H9 (cell line): Measurements from ENCODE around the gene RNASET2. TPM values are rescaled to one million over a fixed set of nuclear protein-coding genes. Genes with fewer than 3 reads are reported as not detected.

Experiments
- DNase-seq: peaks from one replicate; pipeline ENCODE4 v3.0.0-alpha.2; 2017
- H2AFZ ChIP-seq: one replicate; pipeline ENCODE4 v1.6.1; 2013; ENCODE audit warnings: mild to moderate bottlenecking, low read length, control low read depth, moderate library complexity
- H2AK5ac ChIP-seq: 2 replicates; pipeline ENCODE4 v1.6.1; 2013; ENCODE audit warnings: low read length, control low read depth, mixed read lengths; ENCODE audit not compliant: insufficient read length
- H2BK120ac ChIP-seq: one replicate; pipeline ENCODE4 v1.6.1; 2013; ENCODE audit warnings: low read depth, mild to moderate bottlenecking, low read length, control low read depth, inconsistent platforms; ENCODE audit not compliant: poor library complexity, severe bottlenecking
- H2BK12ac ChIP-seq: 2 replicates; pipeline ENCODE4 v1.6.1; 2013; ENCODE audit warnings: low read length, control low read depth, mixed read lengths, low read depth; ENCODE audit not compliant: insufficient read length
- H2BK15ac ChIP-seq: 2 replicates; pipeline ENCODE4 v1.6.1; 2013; ENCODE audit warnings: low read depth, low read length, control low read depth
- H2BK20ac ChIP-seq: one replicate; pipeline ENCODE4 v1.6.1; 2013; ENCODE audit warnings: low read depth, mild to moderate bottlenecking, low read length, control low read depth, inconsistent platforms; ENCODE audit not compliant: poor library complexity, severe bottlenecking
- H2BK5ac ChIP-seq: 2 replicates; pipeline ENCODE4 v1.6.1; 2013; ENCODE audit warnings: low read length, control low read depth, mixed read lengths; ENCODE audit not compliant: insufficient read length
- H3K14ac ChIP-seq: 2 replicates; pipeline ENCODE4 v1.6.1; 2013; ENCODE audit warnings: low read length, control low read depth; ENCODE audit not compliant: insufficient read depth
- H3K18ac ChIP-seq: 2 replicates; pipeline ENCODE4 v1.6.1; 2013; ENCODE audit warnings: low read depth, mild to moderate bottlenecking, mixed read lengths, low read length, control low read depth; ENCODE audit not compliant: insufficient read length
- H3K23ac ChIP-seq: 2 replicates; pipeline ENCODE4 v1.6.1; 2013; ENCODE audit warnings: low read length, control low read depth, mixed read lengths, low read depth; ENCODE audit not compliant: insufficient read length
- H3K23me2 ChIP-seq: 2 replicates; pipeline ENCODE4 v1.6.1; 2013; ENCODE audit warnings: low read depth, mild to moderate bottlenecking, mixed read lengths, low read length, control low read depth; ENCODE audit not compliant: insufficient read length, poor library complexity, severe bottlenecking
- H3K27ac ChIP-seq: 2 replicates; pipeline ENCODE4 v1.5.1; 2013; ENCODE audit warnings: low read length, control low read depth, mixed read lengths, low read depth; ENCODE audit not compliant: insufficient read length
- H3K27me3 ChIP-seq: 2 replicates; pipeline ENCODE4 v1.6.1; 2013; ENCODE audit warnings: low read length, control low read depth, inconsistent platforms; ENCODE audit not compliant: insufficient read depth
- H3K4ac ChIP-seq: 2 replicates; pipeline ENCODE4 v1.6.1; 2013; ENCODE audit warnings: low read depth, mild to moderate bottlenecking, control low read depth, inconsistent platforms, low read length, moderate library complexity
- H3K4me1 ChIP-seq: 2 replicates; pipeline ENCODE4 v1.6.1; 2013; ENCODE audit warnings: low read length, control low read depth, inconsistent platforms; ENCODE audit not compliant: insufficient read depth
- H3K4me2 ChIP-seq: 2 replicates; pipeline ENCODE4 v1.6.1; 2013; ENCODE audit warnings: low read length, control low read depth, mixed read lengths; ENCODE audit not compliant: insufficient read length, insufficient read depth
- H3K56ac ChIP-seq: 2 replicates; pipeline ENCODE4 v1.6.1; 2013; ENCODE audit warnings: low read depth, mild to moderate bottlenecking, mixed read lengths, low read length, control low read depth; ENCODE audit not compliant: insufficient read length
- H3K79me1 ChIP-seq: 2 replicates; pipeline ENCODE4 v1.6.1; 2013; ENCODE audit warnings: low read depth, mild to moderate bottlenecking, moderate library complexity, low read length, control low read depth, inconsistent platforms; ENCODE audit not compliant: insufficient read depth, poor library complexity, severe bottlenecking
- H3K79me2 ChIP-seq: 2 replicates; pipeline ENCODE4 v1.6.1; 2013; ENCODE audit warnings: low read length, control low read depth, inconsistent platforms; ENCODE audit not compliant: insufficient read depth
- H3K9ac ChIP-seq: 2 replicates; pipeline ENCODE4 v1.6.1; 2013; ENCODE audit warnings: low read length, control low read depth, mixed read lengths; ENCODE audit not compliant: insufficient read length; ENCODE audit errors: extremely low read depth
- H3K9me3 ChIP-seq: one replicate; pipeline ENCODE4 v1.6.1; 2013; ENCODE audit warnings: low read depth, low read length, inconsistent platforms; ENCODE audit not compliant: control insufficient read depth
- H3T11ph ChIP-seq: one replicate; pipeline ENCODE4 v1.6.1; 2013; ENCODE audit warnings: mild to moderate bottlenecking, low read length, control low read depth, inconsistent platforms
- H4K20me1 ChIP-seq: one replicate; pipeline ENCODE4 v1.6.1; 2013; ENCODE audit not compliant: control insufficient read depth, insufficient read length, insufficient read depth
- H4K5ac ChIP-seq: 2 replicates; pipeline ENCODE4 v1.6.1; 2013; ENCODE audit warnings: low read depth, mild to moderate bottlenecking, mixed read lengths, low read length, control low read depth; ENCODE audit not compliant: insufficient read length
- H4K8ac ChIP-seq: replicated peaks from 2 replicates; pipeline ENCODE4 v1.6.1; 2013; ENCODE audit warnings: low read length, control low read depth, mixed read lengths, low read depth; ENCODE audit not compliant: insufficient read length
- H4K91ac ChIP-seq: 2 replicates; pipeline ENCODE4 v1.6.1; 2013; ENCODE audit warnings: low read depth, mild to moderate bottlenecking, moderate library complexity, mixed read lengths, low read length, control low read depth; ENCODE audit not compliant: insufficient read length
- H3K27ac Mint-ChIP-seq, 3 experiments: 2 replicates in 2 of 3; 3 replicates in 1 of 3; pipeline ENCODE4 v1.8.0; 2020 to 2021; ENCODE audit warnings: mixed read lengths in 3 of 3, mild to moderate bottlenecking in 1 of 3, moderate library complexity in 1 of 3
- H3K27me3 Mint-ChIP-seq: 2 replicates; pipeline ENCODE4 v1.8.0; 2021; ENCODE audit warnings: low read depth, mild to moderate bottlenecking, moderate library complexity, mixed read lengths
- H3K36me3 Mint-ChIP-seq, 3 experiments: 2 replicates in 2 of 3; 3 replicates in 1 of 3; pipeline ENCODE4 v1.8.0; 2020 to 2021; ENCODE audit warnings: low read depth in 3 of 3, mixed read lengths in 3 of 3; ENCODE audit not compliant: insufficient read depth in 1 of 3
- H3K4me1 Mint-ChIP-seq, 2 experiments: 2 replicates each; pipeline ENCODE4 v1.8.0; 2020; ENCODE audit warnings: mixed read lengths in 2 of 2
- H3K4me3 Mint-ChIP-seq, 2 experiments: 2 replicates in 1 of 2; 3 replicates in 1 of 2; pipeline ENCODE4 v1.8.0; 2020 to 2021; ENCODE audit warnings: mild to moderate bottlenecking in 2 of 2, mixed read lengths in 2 of 2, moderate library complexity in 1 of 2
- H3K9me3 Mint-ChIP-seq, 2 experiments: 2 replicates in 1 of 2; 3 replicates in 1 of 2; pipeline ENCODE4 v1.8.0; 2020; ENCODE audit warnings: mild to moderate bottlenecking in 2 of 2, mixed read lengths in 2 of 2, moderate library complexity in 1 of 2
- WGBS: extraction: QIAGEN DNeasy Blood & Tissue Kit; methylation state at CpG from one replicate; pipeline ENCODE4 v1.1.7; 2013; ENCODE audit warnings: missing lambda C conversion rate, low lambda C conversion rate, mixed read lengths; ENCODE audit not compliant: insufficient read length; ENCODE audit errors: extremely low coverage; 5-methylcytosine and 5-hydroxymethylcytosine counted together
- total RNA-seq: library from RNA; stranded (reverse); gene quantifications from 2 replicates; pipeline ENCODE4 v1.2.1, GENCODE V29; 2021
- TF ChIP-seq, protein P1 (sequence below): fragments of 200-600 bp; sonication (generic); conservative IDR thresholded peaks from 3 replicates; pipeline ENCODE4 v1.8.0; 2021; ENCODE audit warnings: antibody characterized with exemption, mild to moderate bottlenecking

Gene RNASET2
- total RNA-seq, 1 experiment from 2014 or later: 28.2 TPM

DNA sequence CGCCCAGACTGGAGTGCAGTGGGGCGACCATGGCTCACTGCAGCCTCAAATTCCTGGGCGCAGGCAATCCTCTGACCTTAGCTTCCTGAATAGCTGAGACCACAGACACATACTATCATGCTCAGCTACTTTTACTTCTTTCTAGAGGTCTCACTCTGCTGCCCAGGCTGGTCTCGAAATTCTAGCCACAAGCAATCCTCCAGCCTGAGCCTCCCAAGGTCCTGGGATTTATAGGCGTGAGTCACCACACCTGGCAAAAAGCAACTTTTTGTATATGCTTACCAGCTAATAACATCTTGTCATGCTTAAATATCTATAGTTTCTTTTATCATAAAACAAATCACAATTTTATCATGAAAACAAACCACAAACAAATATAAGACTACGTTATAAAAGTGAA is 23.0 kb downstream of the RNASET2 start:
- Histone ChIP-seq H3K4me2 (no peak overlapping the region), H3K18ac (no peak overlapping the region), H3K27ac (no peak overlapping the region), H4K5ac (no peak overlapping the region), H3K4ac (no peak overlapping the region), H3K23me2 (no peaks in the 10 kb centered on the region), H3K27me3 (no peaks in the 10 kb centered on the region), H4K8ac (no peak overlapping the region), H2BK120ac (no peak overlapping the region), H3K4me1 (no peaks in the 10 kb centered on the region), H3K9me3 (no peaks in the 10 kb centered on the region), H3K14ac (no peak overlapping the region), H4K20me1 (no peaks in the 10 kb centered on the region), H2BK15ac (no peak overlapping the region), H2BK5ac (no peak overlapping the region), H3T11ph (no peak overlapping the region), H4K91ac (no peak overlapping the region), H3K9ac (no peak overlapping the region), H3K79me1 (no peaks in the 10 kb centered on the region), H2AK5ac (no peak overlapping the region), H2BK12ac (no peak overlapping the region), H3K79me2 (no peaks in the 10 kb centered on the region), H2AFZ (no peak overlapping the region), H2BK20ac (no peak overlapping the region), H3K23ac (no peak overlapping the region), H3K56ac (no peak overlapping the region)
- H3K4me3 Mint-ChIP-seq: no peak overlapping the region
- WGBS: no CpG with 5 or more reads among the region's 6 CpGs
- peaks cover 2 to 8% (median 8%) of the 10 kb centered on the region in 3 experiments for H3K36me3 Mint-ChIP-seq
- no peak for DNase-seq
- no peaks in the 10 kb centered on the region; a peak in 1 of 5 replicates for H3K9me3 Mint-ChIP-seq
- no peak overlapping the region for H3K27ac Mint-ChIP-seq
- no peaks in the 10 kb centered on the region for H3K27me3 Mint-ChIP-seq
- TF ChIP-seq, protein P1, sequence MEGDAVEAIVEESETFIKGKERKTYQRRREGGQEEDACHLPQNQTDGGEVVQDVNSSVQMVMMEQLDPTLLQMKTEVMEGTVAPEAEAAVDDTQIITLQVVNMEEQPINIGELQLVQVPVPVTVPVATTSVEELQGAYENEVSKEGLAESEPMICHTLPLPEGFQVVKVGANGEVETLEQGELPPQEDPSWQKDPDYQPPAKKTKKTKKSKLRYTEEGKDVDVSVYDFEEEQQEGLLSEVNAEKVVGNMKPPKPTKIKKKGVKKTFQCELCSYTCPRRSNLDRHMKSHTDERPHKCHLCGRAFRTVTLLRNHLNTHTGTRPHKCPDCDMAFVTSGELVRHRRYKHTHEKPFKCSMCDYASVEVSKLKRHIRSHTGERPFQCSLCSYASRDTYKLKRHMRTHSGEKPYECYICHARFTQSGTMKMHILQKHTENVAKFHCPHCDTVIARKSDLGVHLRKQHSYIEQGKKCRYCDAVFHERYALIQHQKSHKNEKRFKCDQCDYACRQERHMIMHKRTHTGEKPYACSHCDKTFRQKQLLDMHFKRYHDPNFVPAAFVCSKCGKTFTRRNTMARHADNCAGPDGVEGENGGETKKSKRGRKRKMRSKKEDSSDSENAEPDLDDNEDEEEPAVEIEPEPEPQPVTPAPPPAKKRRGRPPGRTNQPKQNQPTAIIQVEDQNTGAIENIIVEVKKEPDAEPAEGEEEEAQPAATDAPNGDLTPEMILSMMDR: no peak
- peaks cover 7 to 11% of the 10 kb centered on the region in 2 experiments for H3K4me1 Mint-ChIP-seq
